SIG-M5 treated with dmso at 0.1 percent for 504 hours (cell line): Measurements from ENCODE around the gene PARD3B.

Experiments
- DNase-seq: peaks from one replicate; lab custom pipeline; 2025; ENCODE audit not compliant: unreplicated experiment; lab: John Stamatoyannopoulos, UW

PARD3B gene

GRCh38 chr2:204691911-204692510, 146.7 kb downstream of the PARD3B start:
- peak; percentile 79 for DNase-seq

- no peak for DNase-seq
Observed at GRCh38 chr2:204692790-204693189, 147.5 kb downstream of the PARD3B start.

DNA sequence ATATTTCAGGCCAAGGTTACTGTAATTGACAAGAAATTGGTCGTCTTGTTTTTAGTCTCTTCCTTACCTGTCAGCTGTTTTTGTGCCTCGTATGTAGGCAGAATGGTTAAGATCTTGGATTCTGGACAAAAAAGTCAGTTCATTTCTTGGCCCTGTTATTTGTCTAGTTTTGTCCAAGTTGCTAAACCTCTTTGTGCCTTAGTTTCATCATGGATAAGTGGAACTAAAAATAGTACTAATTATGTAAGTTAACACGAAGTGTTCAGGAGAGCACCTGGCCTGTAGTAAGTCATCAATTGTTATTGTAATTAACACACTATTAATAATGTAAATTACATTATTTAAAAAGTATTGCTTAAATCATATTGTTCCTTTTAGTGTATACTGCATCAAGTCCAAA, 148.0 kb downstream of the PARD3B start:
- DNase-seq, result no peak

DNA sequence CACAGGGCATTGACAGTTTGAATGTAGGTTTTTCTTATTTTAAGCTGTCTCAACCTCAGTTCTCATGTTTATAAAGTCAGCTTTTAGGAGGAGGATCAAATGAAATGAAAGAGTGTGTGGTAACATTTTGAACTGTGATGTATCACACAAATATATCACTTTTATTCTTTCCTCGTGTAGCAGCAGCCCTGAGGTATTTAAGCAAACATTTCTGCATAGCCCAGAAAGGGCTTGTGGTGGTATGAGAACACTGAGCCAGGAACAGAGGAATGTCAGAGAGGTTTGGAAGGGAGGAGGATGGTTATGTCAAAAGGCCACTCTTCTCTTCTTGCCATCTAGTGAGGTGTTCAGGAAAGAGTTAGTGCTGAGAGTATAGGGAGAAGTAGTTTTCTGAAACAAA, 150.2 kb downstream of the PARD3B start:
- DNase-seq, result no peak

DNA sequence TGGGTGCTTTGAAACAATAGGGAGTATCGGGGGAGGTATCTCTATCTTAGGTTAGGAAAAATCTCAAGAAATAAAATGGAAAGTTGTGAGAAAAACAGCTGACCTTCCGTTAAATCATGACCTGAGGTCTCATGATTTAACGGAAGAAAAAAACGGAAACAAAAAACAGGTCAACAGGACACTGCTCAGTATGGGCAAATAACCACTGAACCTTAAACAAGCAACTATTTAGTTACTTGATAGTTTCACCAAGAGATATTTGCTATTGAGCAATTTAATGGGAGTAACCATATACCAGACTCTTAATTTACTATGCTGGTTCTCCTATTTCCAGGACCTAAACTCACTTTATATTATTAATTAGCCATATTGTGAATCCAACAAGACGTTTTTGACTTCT, 150.8 kb downstream of the PARD3B start:
- no peak for DNase-seq

GRCh38 chr2:204705243-204705932, 160.1 kb downstream of the PARD3B start:
- DNase-seq, result no peak

GRCh38 chr2:204706939-204707338, 161.7 kb downstream of the PARD3B start:
- DNase-seq, result no peak

DNA sequence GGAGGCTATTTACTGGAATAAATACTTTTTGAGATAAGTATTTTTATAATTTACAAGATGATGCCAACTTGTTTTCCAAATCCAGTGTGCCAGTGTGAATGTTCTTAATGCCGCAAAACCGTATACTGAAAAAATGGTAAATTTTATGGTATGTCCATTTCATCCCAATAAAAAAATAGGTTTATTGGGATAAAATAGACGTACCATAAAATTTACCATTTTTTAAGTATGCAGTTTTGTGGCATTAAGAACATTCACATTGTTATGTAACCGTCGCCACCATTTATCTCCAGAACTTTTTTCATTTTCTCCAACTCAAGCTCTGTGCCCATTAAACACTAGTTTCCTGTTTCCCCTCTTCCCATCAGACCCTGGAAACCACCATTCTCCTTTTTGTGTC, 167.9 kb downstream of the PARD3B start:
- DNase-seq, result no peak

DNA sequence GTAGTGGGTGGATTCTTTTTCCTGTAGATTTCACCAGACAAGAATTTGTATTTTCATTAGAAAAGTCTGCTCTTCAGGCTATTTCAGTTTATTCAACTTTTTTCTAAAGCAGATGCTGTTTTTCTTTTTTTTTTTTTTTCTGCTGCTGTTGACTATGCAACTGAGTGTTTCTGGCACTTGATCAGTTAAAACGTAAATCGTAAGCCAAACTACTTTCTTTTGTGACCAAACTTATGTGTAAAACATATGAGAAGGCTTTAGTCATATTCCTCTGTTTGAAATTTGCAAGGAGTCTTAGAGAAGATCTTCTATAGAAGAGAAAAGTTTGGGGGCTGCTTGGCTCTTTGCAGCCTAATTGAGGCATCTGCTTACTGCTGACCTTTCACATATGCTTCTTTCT, 170.1 kb downstream of the PARD3B start:
- DNase-seq, result no peak

DNA sequence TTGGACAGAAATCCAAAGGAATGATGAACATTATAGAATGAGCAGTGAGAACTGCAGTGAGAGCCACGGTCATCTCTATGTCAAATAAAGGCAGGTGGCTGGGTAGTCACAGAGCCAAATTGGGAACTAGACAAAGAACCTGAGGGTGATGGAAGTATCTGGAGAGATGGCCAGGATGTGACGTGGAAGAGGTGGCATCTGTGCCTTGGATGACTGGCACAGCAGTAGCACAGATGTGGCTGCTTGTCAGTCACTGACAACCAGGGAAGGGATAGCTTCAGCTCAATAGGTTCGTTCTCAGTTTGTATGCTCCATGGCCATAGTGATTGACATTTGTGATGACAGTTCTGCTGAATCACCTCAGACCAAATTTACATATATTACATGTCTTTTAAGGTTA, 172.3 kb downstream of the PARD3B start:
- no peak for DNase-seq

DNA sequence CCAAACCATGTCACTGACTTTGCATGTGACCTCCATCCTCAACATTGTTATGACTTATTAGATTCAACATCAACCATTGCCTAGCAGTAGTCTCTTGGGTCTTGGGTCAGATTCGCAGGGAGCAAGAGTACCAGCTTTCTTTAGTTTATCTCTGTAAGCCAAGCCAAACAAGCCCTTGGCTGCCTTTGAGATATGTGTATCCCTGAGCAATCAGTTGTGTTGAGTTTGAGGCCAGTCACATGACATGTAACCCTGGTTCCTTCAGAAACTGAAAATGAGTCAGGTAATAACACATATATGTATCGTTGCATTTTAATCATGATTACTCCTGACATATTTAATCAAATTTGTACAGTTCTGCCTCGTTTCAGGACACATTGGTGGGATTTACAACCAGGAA, 173.3 kb downstream of the PARD3B start:
- DNase-seq, result no peak

DNA sequence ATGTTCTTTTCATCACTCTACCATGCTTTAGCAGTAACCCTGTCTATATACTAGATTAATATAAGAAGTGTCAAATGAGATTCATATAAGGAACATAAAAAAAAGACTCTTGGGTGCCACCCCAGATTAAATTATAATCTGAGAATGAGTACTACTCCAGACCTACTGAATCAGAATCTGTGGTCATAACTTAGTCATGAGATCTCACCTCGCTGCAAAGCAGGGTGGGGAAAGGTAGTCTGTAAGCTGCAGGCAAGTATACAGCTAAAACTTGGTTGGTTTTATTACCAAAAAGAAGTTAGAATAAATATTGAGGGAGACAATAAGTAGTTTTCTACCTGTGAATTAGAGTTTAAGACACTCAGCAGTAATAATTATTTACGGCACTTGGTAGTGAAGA, 175.6 kb downstream of the PARD3B start:
- DNase-seq, result no peak

GRCh38 chr2:204722207-204722606, 176.9 kb downstream of the PARD3B start:
- no peak for DNase-seq

DNA sequence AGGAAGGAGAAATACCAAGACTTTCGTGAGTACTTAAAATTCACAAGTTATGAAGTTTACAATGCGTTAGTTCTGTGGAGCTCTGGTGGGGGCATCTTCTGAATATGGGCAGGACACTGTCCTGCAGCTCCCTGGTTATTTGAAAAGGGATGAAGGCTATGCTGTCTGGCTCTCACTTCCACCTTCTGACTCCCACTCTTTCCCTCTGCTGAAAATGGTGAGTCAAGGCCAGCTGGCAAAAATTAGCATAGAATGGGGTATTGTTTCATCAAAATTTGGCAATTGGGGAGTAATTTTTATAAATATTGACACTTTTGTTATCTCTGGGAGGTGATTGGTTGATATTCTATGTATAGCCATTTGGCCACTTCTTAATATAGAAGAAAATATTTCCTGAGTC, 177.4 kb downstream of the PARD3B start:
- DNase-seq, result no peak

- DNase-seq, result no peak
Observed at GRCh38 chr2:204725693-204726360, 180.6 kb downstream of the PARD3B start.

- no peak for DNase-seq
Observed at GRCh38 chr2:204726831-204727230, 181.6 kb downstream of the PARD3B start.

GRCh38 chr2:204727368-204727767, 182.1 kb downstream of the PARD3B start:
- no peak for DNase-seq

DNA sequence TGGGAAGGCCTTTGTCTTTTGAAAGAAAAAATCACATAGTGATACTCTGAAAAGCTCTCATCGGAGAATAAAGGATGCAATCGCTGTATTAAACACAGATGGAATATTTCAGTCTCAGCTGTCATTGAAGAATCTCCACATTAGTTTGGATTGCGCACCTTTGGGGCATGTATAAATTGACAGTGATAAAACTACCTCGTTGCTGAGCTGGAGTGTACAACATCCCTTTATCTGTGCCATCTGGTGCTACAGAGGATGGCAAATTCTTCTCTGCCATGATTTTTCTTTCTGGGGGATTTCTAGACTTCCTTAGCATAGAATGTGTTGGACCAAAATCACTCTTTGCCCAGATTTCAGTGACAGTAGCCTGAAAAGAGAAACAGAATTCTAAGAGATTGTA, 185.3 kb downstream of the PARD3B start:
- DNase-seq, result no peak

GRCh38 chr2:204732019-204732418, 186.7 kb downstream of the PARD3B start:
- DNase-seq, result no peak

DNA sequence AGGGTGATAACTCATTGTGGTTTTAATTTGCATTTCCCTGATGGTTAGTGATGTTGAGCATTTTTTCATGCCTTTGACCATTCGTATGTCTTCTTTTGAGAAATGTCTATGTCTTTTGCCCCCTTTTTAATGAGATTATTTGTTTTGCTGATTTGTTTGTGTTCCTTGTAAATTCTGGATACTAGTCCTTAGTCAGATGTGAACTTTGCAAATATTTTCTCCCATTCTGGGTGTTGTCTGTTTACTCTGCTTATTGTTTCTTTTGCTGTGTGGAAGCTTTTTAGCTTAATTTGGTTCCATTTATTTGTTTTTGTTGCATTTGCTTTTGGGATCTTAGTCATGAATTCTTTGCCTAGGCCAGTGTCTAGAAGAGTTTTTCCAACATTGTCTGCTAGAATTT, 192.0 kb downstream of the PARD3B start:
- DNase-seq, result no peak

- DNase-seq, result no peak
Observed at GRCh38 chr2:204738721-204739120, 193.4 kb downstream of the PARD3B start.

DNA sequence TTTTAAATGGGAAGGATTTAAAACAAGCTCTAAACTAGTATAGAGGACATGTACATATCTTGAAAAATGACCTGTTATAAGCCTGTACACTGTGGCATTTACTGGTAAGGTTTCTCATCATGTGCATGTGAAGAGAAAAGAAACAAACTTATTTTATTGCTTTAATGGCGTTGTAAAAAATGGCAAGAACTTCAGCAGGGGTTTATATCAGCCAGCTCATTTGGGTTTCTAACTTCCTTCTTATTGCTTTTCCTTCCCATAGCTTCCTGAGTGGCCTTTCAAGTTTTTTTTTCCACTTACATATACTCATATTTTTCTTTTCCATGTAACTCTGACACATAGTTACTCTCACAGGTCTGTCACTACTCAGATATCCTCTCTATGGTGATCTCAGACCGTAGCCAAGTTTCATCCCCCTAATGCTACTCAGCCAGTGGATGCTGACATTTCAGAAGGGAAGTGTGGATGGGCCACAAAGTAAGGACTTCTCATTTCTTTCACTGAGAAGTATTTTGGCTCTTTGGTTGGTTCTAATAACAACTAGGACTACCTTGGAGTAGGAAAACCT, 198.2 kb downstream of the PARD3B start:
- no peak for DNase-seq
